HFFc6 (cell line): ENCODE measurements around the gene NCAPH2. TPM values are rescaled to one million over a fixed set of nuclear protein-coding genes. Genes with fewer than 3 reads are reported as not detected.

Experiments used
- DNase-seq: peaks from one replicate; pipeline ENCODE4 v3.0.0-alpha.2; 2018
- H3K27ac Mint-ChIP-seq: 2 replicates; pipeline ENCODE4 v1.8.0; 2020; ENCODE audit warnings: mild to moderate bottlenecking, mixed read lengths
- H3K27me3 Mint-ChIP-seq: 2 replicates; pipeline ENCODE4 v1.8.0; 2021; ENCODE audit warnings: mild to moderate bottlenecking, moderate library complexity, mixed read lengths; ENCODE audit not compliant: insufficient read depth
- H3K36me3 Mint-ChIP-seq: 2 replicates; pipeline ENCODE4 v1.8.0; 2021; ENCODE audit warnings: low read depth, mixed read lengths
- H3K4me1 Mint-ChIP-seq: 2 replicates; pipeline ENCODE4 v1.8.0; 2020; ENCODE audit warnings: low read depth, mixed read lengths
- H3K4me3 Mint-ChIP-seq: 2 replicates; pipeline ENCODE4 v1.8.0; 2020; ENCODE audit warnings: mild to moderate bottlenecking, moderate library complexity, mixed read lengths
- H3K9me3 Mint-ChIP-seq: 2 replicates; pipeline ENCODE4 v1.8.0; 2020; ENCODE audit warnings: mild to moderate bottlenecking, mixed read lengths
- CTCF ChIP-seq: fragments of 200-600 bp; sonication (generic); IDR thresholded peaks from 2 replicates; pipeline ENCODE4 v1.5.0; 2021; ENCODE audit warnings: antibody characterized with exemption, mild to moderate bottlenecking
- total RNA-seq, 6 experiments: library from RNA; stranded (reverse); fragmentation: NEBNext Ultra II Directional; extraction: Animal tissue kit (Norgen Biotek cat#: 25700); gene quantifications; 2 replicates in 1 of 6; 3 replicates in 5 of 6; pipeline ENCODE4 v1.2.3, GENCODE V29; 2021

NCAPH2 gene
- total RNA-seq, 6 experiments from 2014 or later, result 31.7 to 54.1 (median 50.0) TPM

GRCh38 chr22:50547263-50547985 lies 39.4 kb downstream of the NCAPH2 start:
- TF ChIP-seq CTCF, result no peak
- no peak overlapping the region for H3K4me3 Mint-ChIP-seq
- no peak for DNase-seq
- H3K27me3 Mint-ChIP-seq, result peaks cover 46% of the 10 kb centered on the region
- H3K4me1 Mint-ChIP-seq, result peaks cover 3% of the 10 kb centered on the region
- no peaks in the 10 kb centered on the region for H3K36me3 Mint-ChIP-seq
- H3K27ac Mint-ChIP-seq, result no peak overlapping the region
- H3K9me3 Mint-ChIP-seq, result no peaks in the 10 kb centered on the region

GRCh38 chr22:50548040-50548920 lies 40.3 kb downstream of the NCAPH2 start:
- Mint-ChIP-seq H3K9me3 (no peaks in the 10 kb centered on the region), H3K4me1 (no peaks in the 10 kb centered on the region), H3K27me3 (peaks cover 45% of the 10 kb centered on the region), H3K4me3 (no peak overlapping the region), H3K27ac (no peak overlapping the region), H3K36me3 (no peaks in the 10 kb centered on the region)
- DNase-seq, result no peak
- no peak for TF ChIP-seq CTCF

- DNase-seq, result no peak
- Mint-ChIP-seq H3K9me3 (no peaks in the 10 kb centered on the region), H3K4me1 (no peaks in the 10 kb centered on the region), H3K36me3 (no peaks in the 10 kb centered on the region), H3K27me3 (peaks cover 44% of the 10 kb centered on the region), H3K27ac (no peak overlapping the region), H3K4me3 (no peak overlapping the region)
- TF ChIP-seq CTCF, result no peak
These were observed 41.1 kb downstream of the NCAPH2 start for GRCh38 chr22:50548921-50549790.

- Mint-ChIP-seq H3K36me3 (no peaks in the 10 kb centered on the region), H3K4me3 (no peak overlapping the region), H3K4me1 (no peaks in the 10 kb centered on the region), H3K9me3 (no peaks in the 10 kb centered on the region), H3K27me3 (peaks cover 43% of the 10 kb centered on the region), H3K27ac (no peak overlapping the region)
- DNase-seq, result no peak
- no peak for TF ChIP-seq CTCF
These were observed 42.4 kb downstream of the NCAPH2 start for GRCh38 chr22:50550395-50550794.

- Mint-ChIP-seq H3K9me3 (no peaks in the 10 kb centered on the region), H3K4me3 (no peak overlapping the region), H3K36me3 (no peaks in the 10 kb centered on the region), H3K4me1 (no peaks in the 10 kb centered on the region), H3K27ac (no peak overlapping the region), H3K27me3 (peaks cover 40% of the 10 kb centered on the region)
- DNase-seq, result no peak
- TF ChIP-seq CTCF, result no peak
These were observed 43.2 kb downstream of the NCAPH2 start for GRCh38 chr22:50551160-50551752.
